Liver (tissue), 9 donors: Measurements from ENCODE around the gene ZC3HAV1. TPM values are rescaled to one million over a fixed set of nuclear protein-coding genes. Genes with fewer than 3 reads are reported as not detected.

Experiments
- DNase-seq: peaks from one replicate; pipeline ENCODE4 v3.0.0-alpha.2; 2017; ENCODE audit warnings: low spot score
- H3K27ac ChIP-seq, 2 donors: one replicate each; pipeline ENCODE4 v1.7.0; 2013; ENCODE audit warnings: inconsistent platforms in 2 of 2, low read length in 2 of 2, control low read depth in 1 of 2, low read depth in 1 of 2, mild to moderate bottlenecking in 1 of 2
- H3K27me3 ChIP-seq, 4 donors: one replicate each; pipeline versions ENCODE4 v1.6.1 to v1.7.0; 2013; ENCODE audit warnings: low read length in 3 of 4, inconsistent platforms in 1 of 4, mild to moderate bottlenecking in 1 of 4, moderate library complexity in 1 of 4; ENCODE audit not compliant: control insufficient read depth in 4 of 4, insufficient read depth in 4 of 4
- H3K36me3 ChIP-seq, 4 donors: one replicate each; pipeline versions ENCODE4 v1.6.1 to v1.7.0; 2013; ENCODE audit warnings: low read length in 3 of 4, mild to moderate bottlenecking in 3 of 4, low read depth in 1 of 4, moderate library complexity in 1 of 4; ENCODE audit not compliant: control insufficient read depth in 4 of 4, insufficient read depth in 3 of 4
- H3K4me1 ChIP-seq, 4 donors: one replicate each; pipeline versions ENCODE4 v1.6.1 to v1.7.0; 2013; ENCODE audit warnings: low read length in 3 of 4, mild to moderate bottlenecking in 3 of 4, moderate library complexity in 1 of 4; ENCODE audit not compliant: control insufficient read depth in 4 of 4, insufficient read depth in 4 of 4
- H3K4me3 ChIP-seq, 3 donors: one replicate each; pipeline versions ENCODE4 v1.6.1 to v1.7.0; 2013; ENCODE audit warnings: low read length in 3 of 3, control low read depth in 1 of 3, low read depth in 1 of 3, mild to moderate bottlenecking in 1 of 3
- H3K9ac ChIP-seq, 2 donors: one replicate each; pipeline ENCODE4 v1.7.0; 2013; ENCODE audit warnings: low read length in 2 of 2, mild to moderate bottlenecking in 2 of 2, moderate library complexity in 2 of 2, control low read depth in 1 of 2, low read depth in 1 of 2
- H3K9me3 ChIP-seq, 4 donors: one replicate each; pipeline versions ENCODE4 v1.6.1 to v1.7.0; 2013; ENCODE audit warnings: low read length in 3 of 4; ENCODE audit not compliant: control insufficient read depth in 4 of 4
- ATF3 ChIP-seq: IDR thresholded peaks from 2 replicates; pipeline ENCODE4 v1.6.1; 2016; ENCODE audit warnings: antibody characterized with exemption
- CTCF ChIP-seq: fragments of 150-350 bp; IDR thresholded peaks from 2 replicates; pipeline ENCODE4 v1.5.1; 2017; ENCODE audit warnings: improper control_type of control experiment, low read depth, low read length; ENCODE audit not compliant: missing input control
- EGR1 ChIP-seq, 2 donors: IDR thresholded peaks; 2 replicates each; pipeline ENCODE4 v1.6.1; 2016 to 2018; ENCODE audit warnings: antibody characterized with exemption in 2 of 2, low read depth in 2 of 2
- GABPA ChIP-seq, 2 donors: IDR thresholded peaks in 1 of 2; conservative IDR thresholded peaks in 1 of 2; 2 replicates each; pipeline ENCODE4 v1.6.1; 2016; ENCODE audit warnings: antibody characterized with exemption in 2 of 2, mild to moderate bottlenecking in 1 of 2, moderate library complexity in 1 of 2
- HNF4A ChIP-seq, 2 donors: conservative IDR thresholded peaks; 2 replicates each; pipeline ENCODE4 v1.6.1; 2016; ENCODE audit warnings: antibody characterized with exemption in 2 of 2, mild to moderate bottlenecking in 2 of 2
- HNF4G ChIP-seq: IDR thresholded peaks from 2 replicates; pipeline ENCODE4 v1.6.1; 2016; ENCODE audit warnings: antibody characterized with exemption
- MAX ChIP-seq: IDR thresholded peaks from 2 replicates; pipeline ENCODE4 v1.6.1; 2016; ENCODE audit warnings: antibody characterized with exemption
- NR2F2 ChIP-seq: IDR thresholded peaks from 2 replicates; pipeline ENCODE4 v1.6.1; 2016; ENCODE audit warnings: antibody characterized with exemption
- RAD21 ChIP-seq, 2 donors: IDR thresholded peaks; 2 replicates each; pipeline ENCODE4 v1.6.1; 2016; ENCODE audit warnings: antibody characterized with exemption in 2 of 2, mild to moderate bottlenecking in 2 of 2
- REST ChIP-seq: IDR thresholded peaks from 2 replicates; pipeline ENCODE4 v1.6.1; 2016; ENCODE audit warnings: antibody characterized with exemption, mild to moderate bottlenecking
- RXRA ChIP-seq, 2 donors: IDR thresholded peaks; 2 replicates each; pipeline ENCODE4 v1.6.1; 2017 to 2018; ENCODE audit warnings: antibody characterized with exemption in 2 of 2, mild to moderate bottlenecking in 1 of 2
- TAF1 ChIP-seq: conservative IDR thresholded peaks from 2 replicates; pipeline ENCODE4 v1.6.1; 2016; ENCODE audit warnings: antibody characterized with exemption, mild to moderate bottlenecking
- YY1 ChIP-seq: IDR thresholded peaks from 2 replicates; pipeline ENCODE4 v1.6.1; 2016; ENCODE audit warnings: antibody characterized with exemption, mild to moderate bottlenecking
- ZBTB33 ChIP-seq: IDR thresholded peaks from 2 replicates; pipeline ENCODE4 v1.6.1; 2016; ENCODE audit warnings: antibody characterized with exemption
- WGBS: extraction: QIAGEN DNeasy Blood & Tissue Kit; methylation state at CpG from one replicate; pipeline ENCODE4 v1.1.7; 2013; 5-methylcytosine and 5-hydroxymethylcytosine counted together
- polyA plus RNA-seq, 2 donors: library from polyadenylated mRNA; stranded (reverse) in 1 of 2; unstranded in 1 of 2; fragments of 200-250 nt in 1 of 2; fragments of >200 nt in 1 of 2; fragmentation: Nextera tagmentation in 1 of 2; extraction: Ambion mirVana in 1 of 2; gene quantifications; one replicate each; pipeline versions ENCODE4 v1.2.1 to v1.2.3, GENCODE V29; 2013 to 2015
- total RNA-seq, 2 donors: library from RNA; depleted of rRNA; stranded (reverse); fragments of >200 nt; gene quantifications; one replicate each; pipeline ENCODE4 v1.2.3, GENCODE V29; 2014
- donor health status: healthy.
- donor health status: healthy.
- donor health status: healthy.
- donor health status: healthy.
- donor health status: healthy.

Gene ZC3HAV1
- total and polyA plus RNA-seq, 4 donors: 6.6 to 40.5 (median 16.5) TPM

GRCh38 chr7:139094596-139094995, 14.9 kb downstream of the ZC3HAV1 start:
- DNase-seq: no peak

More at GRCh38 chr7:139094596-139094995, 14.9 kb downstream of the ZC3HAV1 start:
- peak overlapping the region in 1 of 2 donors; percentile 2 for H3K27ac ChIP-seq
- H3K9me3 ChIP-seq: no peaks in the 10 kb centered on the region
- TF ChIP-seq HNF4G (no peak), YY1 (no peak), ZBTB33 (no peak), RXRA (IDR thresholded peaks at IDR 0.05) (no peak), CTCF (no peak), REST (no peak), NR2F2 (no peak), MAX (no peak), RAD21 (IDR thresholded peaks at IDR 0.05) (no peak), GABPA (IDR thresholded peaks at IDR 0.05 in 1 of 2, conservative IDR thresholded peaks at IDR 0.05 in 1 of 2) (no peak), TAF1 (no peak), EGR1 (IDR thresholded peaks at IDR 0.05; ENCODE audit: low read depth in 2 of 2) (no peak), ATF3 (no peak), HNF4A (conservative IDR thresholded peaks at IDR 0.05) (no peak)
- peaks cover 0 to 2% (median 0%) of the 10 kb centered on the region in 4 donors for H3K36me3 ChIP-seq
- no peak overlapping the region for H3K4me3 ChIP-seq
- WGBS: 76% methylated on average over 9 of the region's 9 CpGs
- H3K4me1 ChIP-seq: peaks cover 0 to 9% (median 5%) of the 10 kb centered on the region in 4 donors
- peak overlapping the region in 1 of 2 donors; percentile 19 for H3K9ac ChIP-seq
- no peaks in the 10 kb centered on the region for H3K27me3 ChIP-seq
